Endothelial cell of umbilical vein (primary cell): ENCODE measurements around the gene EXOC3. TPM values are rescaled to one million over a fixed set of nuclear protein-coding genes. Genes with fewer than 3 reads are reported as not detected.

Experiments
- BruUV-seq: library from RNA; stranded (reverse); fragments of 400-500 nt; replicated peaks from 2 replicates; lab custom pipeline; 2021; lab: Mats Ljungman, UMichigan
- CTCF ChIA-PET: fragments of 300-600, 350-600 bp; sonication (Branson Sonifier 250); formaldehyde crosslinking; loops from one replicate; lab custom pipeline; 2021; ENCODE audit warnings: antibody characterized with exemption, inconsistent platforms; lab: Charles Lee
- POLR2A ChIA-PET: fragments of 300-600, 350-600 bp; sonication (Branson Sonifier 250); formaldehyde crosslinking; loops from one replicate; lab custom pipeline; 2021; ENCODE audit warnings: antibody characterized with exemption, inconsistent platforms; lab: Charles Lee
- DNase-seq: peaks from one replicate; pipeline ENCODE4 v3.0.0-alpha.2; 2011; ENCODE audit warnings: low read depth, low spot score
- FAIRE-seq: peaks from 2 replicates; lab custom pipeline; 2011; peaks lifted over from hg19 to GRCh38; lab: Jason Lieb, UNC
- H2AFZ ChIP-seq: 2 replicates; pipeline ENCODE4 v1.6.0; 2012; ENCODE audit warnings: low read depth, low read length, control low read depth, inconsistent platforms
- H3K27ac ChIP-seq: 2 replicates; pipeline ENCODE4 v1.5.1; 2011; ENCODE audit warnings: low read depth, mild to moderate bottlenecking, control low read depth, low read length, moderate library complexity; ENCODE audit not compliant: insufficient read depth
- H3K27me3 ChIP-seq, 2 experiments: 2 replicates each; pipeline versions ENCODE4 v1.6.0 to v1.6.1; 2011; ENCODE audit warnings: low read length in 2 of 2, mixed read lengths in 1 of 2; ENCODE audit not compliant: control insufficient read depth in 2 of 2, insufficient read depth in 2 of 2
- H3K36me3 ChIP-seq, 2 experiments: 2 replicates in 1 of 2; 3 replicates in 1 of 2; pipeline ENCODE4 v1.5.1; 2011; ENCODE audit warnings: low read length in 2 of 2, mild to moderate bottlenecking in 1 of 2, moderate library complexity in 1 of 2; ENCODE audit not compliant: control insufficient read depth in 2 of 2, insufficient read depth in 2 of 2; ENCODE audit errors: extremely low read depth in 1 of 2
- H3K4me1 ChIP-seq: 3 replicates; pipeline ENCODE4 v1.5.1; 2011; ENCODE audit warnings: mild to moderate bottlenecking, low read length; ENCODE audit not compliant: control insufficient read depth, insufficient read depth; ENCODE audit errors: extremely low read depth
- H3K4me2 ChIP-seq: 2 replicates; pipeline ENCODE4 v1.6.1; 2011; ENCODE audit warnings: low read length, control low read depth, mixed read lengths; ENCODE audit not compliant: insufficient read depth
- H3K4me3 ChIP-seq, 3 experiments: fragments of 200-600 bp in 1 of 3; sonication (generic), shearing (Covaris generic) in 1 of 3; replicated peaks in 1 of 3; 2 replicates each; pipeline ENCODE4 v1.5.1; 2011 to 2016; ENCODE audit warnings: control low read depth in 3 of 3, low read length in 3 of 3, mild to moderate bottlenecking in 2 of 3, inconsistent platforms in 1 of 3, low read depth in 1 of 3, moderate library complexity in 1 of 3; ENCODE audit not compliant: insufficient read depth in 1 of 3
- H3K79me2 ChIP-seq: 2 replicates; pipeline ENCODE4 v1.6.0; 2012; ENCODE audit warnings: low read length, inconsistent platforms; ENCODE audit not compliant: control insufficient read depth, insufficient read depth
- H3K9ac ChIP-seq: replicated peaks from 2 replicates; pipeline ENCODE3; 2011; ENCODE audit warnings: low read length, control low read depth; ENCODE audit not compliant: insufficient read depth; ENCODE audit errors: extremely low read depth
- H3K9me1 ChIP-seq: replicated peaks from 3 replicates; pipeline ENCODE4 v1.6.0; 2011; ENCODE audit warnings: mild to moderate bottlenecking, low read length; ENCODE audit not compliant: control insufficient read depth, insufficient read depth; ENCODE audit errors: extremely low read depth
- H3K9me3 ChIP-seq: replicated peaks from 2 replicates; pipeline ENCODE4 v1.5.1; 2012; ENCODE audit warnings: low read length, inconsistent platforms; ENCODE audit not compliant: control insufficient read depth, insufficient read depth
- H4K20me1 ChIP-seq: replicated peaks from 2 replicates; pipeline ENCODE3; 2011; ENCODE audit warnings: mild to moderate bottlenecking, low read length; ENCODE audit not compliant: control insufficient read depth, insufficient read depth; ENCODE audit errors: extremely low read depth
- CTCF ChIP-seq, 2 donors: IDR thresholded peaks; 1 replicate in 1 of 2; 2 replicates in 1 of 2; pipeline ENCODE4 v1.5.1; 2011; ENCODE audit warnings: low read length in 2 of 2, mild to moderate bottlenecking in 2 of 2, moderate library complexity in 2 of 2, control low read depth in 1 of 2, inconsistent platforms in 1 of 2, low read depth in 1 of 2; ENCODE audit not compliant: insufficient read depth in 1 of 2; ENCODE audit errors: extremely low read depth in 1 of 2
- FOS ChIP-seq: IDR thresholded peaks from 2 replicates; pipeline ENCODE4 v1.6.1; 2011; ENCODE audit warnings: mild to moderate bottlenecking, low read length, moderate library complexity, borderline replicate concordance; ENCODE audit not compliant: insufficient read depth
- GATA2 ChIP-seq: IDR thresholded peaks from 2 replicates; pipeline ENCODE4 v1.7.0; 2011; ENCODE audit warnings: low read depth, mild to moderate bottlenecking, moderate library complexity, mixed read lengths, low read length; ENCODE audit not compliant: insufficient read length, insufficient read depth
- JUN ChIP-seq: IDR thresholded peaks from 2 replicates; pipeline ENCODE4 v1.6.1; 2011; ENCODE audit warnings: borderline replicate concordance, low read depth; ENCODE audit not compliant: insufficient read length, insufficient read depth
- MAX ChIP-seq: IDR thresholded peaks from 2 replicates; pipeline ENCODE4 v1.6.1; 2011; ENCODE audit not compliant: insufficient read depth, insufficient read length
- MYC ChIP-seq: IDR thresholded peaks from one replicate; pipeline ENCODE4 v1.6.1; 2011; ENCODE audit warnings: mild to moderate bottlenecking, low read depth, low read length
- POLR2A ChIP-seq: IDR thresholded peaks from 2 replicates; pipeline ENCODE4 v1.6.1; 2012; ENCODE audit warnings: low read depth, mild to moderate bottlenecking, control low read depth, low read length
- POLR2AphosphoS5 ChIP-seq: IDR thresholded peaks from 2 replicates; pipeline ENCODE4 v1.6.1; 2012; ENCODE audit warnings: low read depth, mild to moderate bottlenecking, control low read depth, low read length, moderate library complexity; ENCODE audit not compliant: insufficient read depth
- dilution Hi-C: fragments of 300-500 bp; cut with MboI; formaldehyde crosslinking; loops from one replicate; pipeline ENCODE4 v1.15.0; 2019; ENCODE audit warnings: low sequenced_read_pairs; ENCODE audit not compliant: extremely low pct_ligation_motif_present
- intact Hi-C: fragments of 100-400 bp; cut with micrococcal nuclease; formaldehyde crosslinking; loops from one replicate; pipeline ENCODE4 v1.10.0; 2022
- polyA plus RNA-seq, 4 experiments: library from polyadenylated mRNA; depleted of rRNA in 3 of 4; stranded (reverse) in 3 of 4; unstranded in 1 of 4; fragments of >200 nt; gene quantifications; 2 replicates each; pipeline versions ENCODE4 v1.2.1 to v1.2.3, GENCODE V29; 2011 to 2012; ENCODE audit warnings: missing spikeins in 1 of 4
- total RNA-seq: library from RNA; stranded (reverse); gene quantifications from 2 replicates; pipeline ENCODE4 v1.2.3, GENCODE V29; 2021

EXOC3 gene
- total and polyA plus RNA-seq, 2 donors (not counting 3 experiments of a cell fraction or from before 2014, with no cell fraction given) = 26.4 to 52.9 TPM

- Histone ChIP-seq H3K4me3 (no peak overlapping the region), H3K27me3 (no peaks in the 10 kb centered on the region), H3K9me3 (no peaks in the 10 kb centered on the region), H3K27ac (no peak overlapping the region), H3K36me3 (peaks cover 5 to 33% of the 10 kb centered on the region in 2 experiments), H3K9ac (no peak overlapping the region), H3K9me1 (no peaks in the 10 kb centered on the region), H3K4me1 (no peaks in the 10 kb centered on the region), H2AFZ (no peak overlapping the region), H3K79me2 (no peaks in the 10 kb centered on the region), H3K4me2 (no peak overlapping the region), H4K20me1 (no peaks in the 10 kb centered on the region)
- FAIRE-seq = no peak
- ChIA-PET POLR2A (no interaction called here), CTCF (interaction anchor here (1.5 kb wide), 1 partner anchor 33 kb away, joined by 3 read pairs; no protein-coding TSS in a partner anchor)
- intact Hi-C loops (no loop called here), dilution Hi-C loops (no loop called here)
- BruUV-seq = no TSS peak
- TF ChIP-seq MAX (no peak), POLR2AphosphoS5 (no peak), GATA2 (no peak), CTCF (IDR thresholded peaks at IDR 0.05; ENCODE audit: extremely low read depth in 1 of 2, insufficient read depth in 1 of 2, low read depth in 1 of 2, low read length in 2 of 2) (no peak), MYC (no peak), POLR2A (no peak), FOS (no peak), JUN (no peak)
- no peak for DNase-seq
These were observed 21.0 kb downstream of the EXOC3 start for GRCh38 chr5:463952-464351.
